ENCODE results near the gene TMEM200A. TPM values are rescaled to one million over a fixed set of nuclear protein-coding genes. Genes with fewer than 3 reads are reported as not detected.

The TMEM200A gene
- total and polyA plus RNA-seq, 2 experiments from 2014 or later: 44.5 to 47.0 TPM

DNA sequence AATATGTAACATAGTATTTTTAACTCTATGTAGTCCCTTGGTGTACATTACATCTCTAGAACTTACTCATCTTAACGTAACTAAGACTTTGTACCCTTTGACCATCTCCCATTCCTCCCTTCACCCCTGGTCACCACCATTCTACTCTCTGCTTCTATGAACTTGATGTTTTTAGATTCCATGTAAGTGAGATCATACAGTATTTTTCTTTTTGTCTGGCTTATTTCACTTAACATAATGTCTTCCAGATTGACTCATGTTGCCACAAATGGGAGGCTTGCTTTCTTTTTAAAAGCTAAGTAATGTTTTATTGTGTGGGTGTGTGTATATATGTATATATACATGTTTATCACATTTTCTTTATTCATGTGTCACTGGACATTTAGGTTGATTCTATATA lies 55.8 kb downstream of the TMEM200A start:
- Histone ChIP-seq H3K4me1 (ENCODE audit: insufficient read depth) (peaks cover 40% of the 10 kb centered on the region), H3K27me3 (replicated peaks; ENCODE audit: insufficient read depth) (no peaks in the 10 kb centered on the region), H4K20me1 (ENCODE audit: insufficient read depth) (no peaks in the 10 kb centered on the region), H3K36me3 (ENCODE audit: low read depth) (no peaks in the 10 kb centered on the region), H3K9ac (no peak overlapping the region), H2AFZ (no peak overlapping the region; the same call in 1 of the 2 replicates), H3F3A (ENCODE audit: insufficient read depth) (peaks cover 42% of the 10 kb centered on the region), H3K9me3 (ENCODE audit: low read depth) (no peaks in the 10 kb centered on the region), H3K27ac (peak overlapping the region; percentile 25), H3K9me2 (ENCODE audit: insufficient read depth) (no peaks in the 10 kb centered on the region), H3K79me2 (ENCODE audit: insufficient read depth) (peaks cover 59% of the 10 kb centered on the region), H3K4me2 (ENCODE audit: unreplicated experiment) (peak overlapping the region; percentile 16), H3K4me3 (0 out of 2 replicates have a peak overlapping the region, but pooled peaks have one; percentile 16)
- peak; percentile 72 for DNase-seq
- 24 to 26% methylated on average over 1 of the region's 1 CpG for WGBS, 2 experiments (ENCODE audit: low coverage in 1 of 2, low lambda C conversion rate in 2 of 2, missing lambda C conversion rate in 2 of 2)
- TF ChIP-seq EZH2 (IDR thresholded peaks at IDR 0.05; ENCODE audit: insufficient read depth, poor library complexity, severe bottlenecking) (no peak), EZH2phosphoT487 (IDR thresholded peaks at IDR 0.05; ENCODE audit: insufficient read depth, low read depth) (no peak)
- in situ Hi-C loops (cut with MboI): no loop called here

DNA sequence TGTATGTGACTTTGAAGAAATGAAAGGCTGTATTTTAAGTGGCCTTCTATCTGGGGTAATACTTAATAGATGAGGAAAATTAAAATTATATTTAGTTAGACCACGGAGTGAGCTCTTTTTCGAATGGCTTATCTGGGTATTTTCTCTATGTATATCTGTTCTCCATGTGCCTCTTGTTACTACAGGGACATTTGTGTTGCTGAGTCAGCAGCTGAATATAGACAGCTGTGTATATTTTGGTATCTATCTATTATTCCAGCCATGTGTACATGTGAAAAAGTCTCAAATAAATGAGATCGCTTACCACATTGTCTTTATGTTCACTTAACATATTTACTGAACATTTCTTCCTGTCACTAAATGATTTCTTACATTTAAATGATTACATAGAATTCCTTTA lies 57.2 kb downstream of the TMEM200A start:
- 83 to 85% methylated on average over 3 of the region's 3 CpGs for WGBS, 2 experiments (ENCODE audit: low coverage in 1 of 2, low lambda C conversion rate in 2 of 2, missing lambda C conversion rate in 2 of 2)
- H3K4me2 ChIP-seq (ENCODE audit: unreplicated experiment): no peak overlapping the region
- in situ Hi-C loops (cut with MboI): no loop called here
- H3K27me3 ChIP-seq (replicated peaks; ENCODE audit: insufficient read depth): no peaks in the 10 kb centered on the region
- H4K20me1 ChIP-seq (ENCODE audit: insufficient read depth): no peaks in the 10 kb centered on the region
- no peak overlapping the region for H3K27ac ChIP-seq
- H3K4me1 ChIP-seq (ENCODE audit: insufficient read depth): peaks cover 43% of the 10 kb centered on the region
- no peak overlapping the region for H3K4me3 ChIP-seq
- no peak overlapping the region for H2AFZ ChIP-seq
- no peaks in the 10 kb centered on the region for H3K9me3 ChIP-seq (ENCODE audit: low read depth)
- H3K79me2 ChIP-seq (ENCODE audit: insufficient read depth): peaks cover 56% of the 10 kb centered on the region
- no peak for DNase-seq
- H3K36me3 ChIP-seq (ENCODE audit: low read depth): no peaks in the 10 kb centered on the region
- no peak overlapping the region for H3K9ac ChIP-seq
- H3K9me2 ChIP-seq (ENCODE audit: insufficient read depth): no peaks in the 10 kb centered on the region
- TF ChIP-seq EZH2 (IDR thresholded peaks at IDR 0.05; ENCODE audit: insufficient read depth, poor library complexity, severe bottlenecking) (no peak), EZH2phosphoT487 (IDR thresholded peaks at IDR 0.05; ENCODE audit: insufficient read depth, low read depth) (no peak)
- H3F3A ChIP-seq (ENCODE audit: insufficient read depth): peaks cover 39% of the 10 kb centered on the region

DNA sequence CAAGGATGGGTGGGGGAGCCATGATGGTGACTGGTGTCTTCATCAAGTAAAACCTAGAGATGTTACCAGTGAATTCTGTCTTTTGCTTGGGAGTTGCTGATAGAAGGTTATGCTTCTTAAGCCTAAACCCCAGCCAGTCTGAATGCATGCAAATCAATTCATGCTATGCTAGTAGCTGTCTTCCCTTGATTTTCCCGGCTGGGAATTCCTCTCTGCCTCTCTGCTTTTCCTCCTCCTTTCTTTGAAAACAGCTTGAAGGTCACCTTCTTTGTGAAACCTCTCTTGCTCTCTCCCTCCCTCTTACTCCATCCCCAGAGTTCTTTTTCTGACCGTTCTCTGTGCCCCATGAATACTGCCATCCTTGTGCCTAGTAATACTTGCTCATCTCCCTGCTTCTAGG lies 58.9 kb downstream of the TMEM200A start:
- Histone ChIP-seq H3K79me2 (ENCODE audit: insufficient read depth) (peaks cover 60% of the 10 kb centered on the region), H3K9me3 (ENCODE audit: low read depth) (no peaks in the 10 kb centered on the region), H3K4me1 (ENCODE audit: insufficient read depth) (peaks cover 40% of the 10 kb centered on the region), H3K4me2 (ENCODE audit: unreplicated experiment) (no peak overlapping the region), H3K9ac (no peak overlapping the region), H2AFZ (no peak overlapping the region), H3K9me2 (ENCODE audit: insufficient read depth) (no peaks in the 10 kb centered on the region), H3K4me3 (no peak overlapping the region), H3K27ac (no peak overlapping the region), H4K20me1 (ENCODE audit: insufficient read depth) (no peaks in the 10 kb centered on the region), H3K36me3 (ENCODE audit: low read depth) (no peaks in the 10 kb centered on the region), H3K27me3 (replicated peaks; ENCODE audit: insufficient read depth) (no peaks in the 10 kb centered on the region), H3F3A (ENCODE audit: insufficient read depth) (peaks cover 31% of the 10 kb centered on the region)
- DNase-seq: no peak
- 92 to 97% methylated on average over 2 of the region's 2 CpGs for WGBS, 2 experiments (ENCODE audit: low coverage in 1 of 2, low lambda C conversion rate in 2 of 2, missing lambda C conversion rate in 2 of 2)
- TF ChIP-seq EZH2phosphoT487 (IDR thresholded peaks at IDR 0.05; ENCODE audit: insufficient read depth, low read depth) (no peak), EZH2 (IDR thresholded peaks at IDR 0.05; ENCODE audit: insufficient read depth, poor library complexity, severe bottlenecking) (no peak)
- in situ Hi-C loops (cut with MboI): no loop called here

DNA sequence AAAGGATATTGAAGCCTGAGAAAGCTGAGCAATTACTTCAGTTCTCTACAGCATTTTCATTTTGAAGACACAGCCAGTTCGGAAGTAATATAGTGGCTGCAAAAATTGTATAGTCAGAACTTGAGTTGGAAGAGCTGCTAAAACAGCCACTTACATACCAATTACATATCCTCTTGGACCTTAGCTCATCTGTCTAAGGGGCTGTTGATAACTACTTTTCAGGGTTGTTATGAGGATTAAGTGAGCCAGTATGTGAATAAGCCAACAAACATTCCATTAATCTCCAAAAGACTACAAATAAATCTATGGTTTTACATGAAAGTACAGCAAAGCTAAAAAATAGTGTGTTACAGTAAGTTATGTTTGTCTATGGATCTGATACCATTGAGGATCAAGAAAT lies 59.7 kb downstream of the TMEM200A start:
- Histone ChIP-seq H3K9ac (no peak overlapping the region), H3K9me3 (ENCODE audit: low read depth) (no peaks in the 10 kb centered on the region), H3K9me2 (ENCODE audit: insufficient read depth) (no peaks in the 10 kb centered on the region), H3F3A (ENCODE audit: insufficient read depth) (peaks cover 31% of the 10 kb centered on the region), H3K79me2 (ENCODE audit: insufficient read depth) (peaks cover 66% of the 10 kb centered on the region), H4K20me1 (ENCODE audit: insufficient read depth) (no peaks in the 10 kb centered on the region), H3K27me3 (replicated peaks; ENCODE audit: insufficient read depth) (no peaks in the 10 kb centered on the region), H3K4me2 (ENCODE audit: unreplicated experiment) (peak overlapping the region; percentile 53), H3K36me3 (ENCODE audit: low read depth) (no peaks in the 10 kb centered on the region), H2AFZ (no peak overlapping the region), H3K27ac (peak overlapping the region; percentile 44), H3K4me3 (no peak overlapping the region), H3K4me1 (ENCODE audit: insufficient read depth) (peaks cover 40% of the 10 kb centered on the region)
- in situ Hi-C loops (cut with MboI): no loop called here
- WGBS, 2 experiments (ENCODE audit: low coverage in 1 of 2, low lambda C conversion rate in 2 of 2, missing lambda C conversion rate in 2 of 2): 87 to 93% methylated on average over 1 of the region's 1 CpG
- peak; percentile 42 for DNase-seq
- no peak for TF ChIP-seq EZH2phosphoT487 (IDR thresholded peaks at IDR 0.05; ENCODE audit: insufficient read depth, low read depth)
- no peak for TF ChIP-seq EZH2 (IDR thresholded peaks at IDR 0.05; ENCODE audit: insufficient read depth, poor library complexity, severe bottlenecking)
